Keratinocyte (primary cell): Measurements from ENCODE around the gene HS3ST3B1. TPM values are rescaled to one million over a fixed set of nuclear protein-coding genes. Genes with fewer than 3 reads are reported as not detected.

Experiments used
- DNase-seq: peaks from one replicate; pipeline ENCODE4 v3.0.0-alpha.2; 2011; ENCODE audit warnings: low read depth, missing footprints, low spot score
- FAIRE-seq: peaks from 2 replicates; lab custom pipeline; 2011; peaks lifted over from hg19 to GRCh38; lab: Jason Lieb, UNC
- H2AFZ ChIP-seq: 2 replicates; pipeline ENCODE4 v1.6.0; 2012; ENCODE audit warnings: low read length, control low read depth, inconsistent platforms; ENCODE audit not compliant: control insufficient read depth
- H3K27ac ChIP-seq: 2 replicates; pipeline ENCODE4 v1.5.1; 2011; ENCODE audit warnings: low read length; ENCODE audit not compliant: control insufficient read depth, insufficient read depth
- H3K27me3 ChIP-seq: 3 replicates; pipeline ENCODE4 v1.6.0; 2011; ENCODE audit warnings: low read length; ENCODE audit not compliant: control insufficient read depth, insufficient read depth; ENCODE audit errors: extremely low read depth
- H3K36me3 ChIP-seq, 2 experiments: 2 replicates in 1 of 2; 3 replicates in 1 of 2; pipeline ENCODE4 v1.5.1; 2011; ENCODE audit warnings: low read length in 2 of 2, mild to moderate bottlenecking in 1 of 2; ENCODE audit not compliant: control insufficient read depth in 2 of 2, insufficient read depth in 2 of 2; ENCODE audit errors: extremely low read depth in 1 of 2
- H3K4me1 ChIP-seq: 3 replicates; pipeline ENCODE4 v1.5.1; 2011; ENCODE audit warnings: low read length; ENCODE audit not compliant: control insufficient read depth, insufficient read depth; ENCODE audit errors: extremely low read depth
- H3K4me2 ChIP-seq: 3 replicates; pipeline ENCODE4 v1.6.0; 2011; ENCODE audit warnings: low read depth, low read length; ENCODE audit not compliant: control insufficient read depth, insufficient read depth; ENCODE audit errors: extremely low read depth
- H3K4me3 ChIP-seq, 3 experiments: fragments of 200-600 bp in 1 of 3; sonication (generic) in 1 of 3; 2 replicates in 2 of 3; 3 replicates in 1 of 3; pipeline ENCODE4 v1.5.1; 2011 to 2016; ENCODE audit warnings: low read length in 3 of 3, mild to moderate bottlenecking in 3 of 3, control low read depth in 2 of 3, inconsistent platforms in 1 of 3, low read depth in 1 of 3, mixed read lengths in 1 of 3, mixed run types in 1 of 3, moderate library complexity in 1 of 3; ENCODE audit not compliant: control insufficient read depth in 2 of 3, insufficient read depth in 2 of 3; ENCODE audit errors: extremely low read depth in 1 of 3
- H3K79me2 ChIP-seq: 2 replicates; pipeline ENCODE4 v1.6.0; 2012; ENCODE audit warnings: low read length; ENCODE audit not compliant: control insufficient read depth, insufficient read depth
- H3K9ac ChIP-seq: 3 replicates; pipeline ENCODE4 v1.6.0; 2011; ENCODE audit warnings: low read length; ENCODE audit not compliant: control insufficient read depth, insufficient read depth; ENCODE audit errors: extremely low read depth
- H3K9me1 ChIP-seq: 3 replicates; pipeline ENCODE4 v1.6.0; 2011; ENCODE audit warnings: low read length; ENCODE audit not compliant: control insufficient read depth, insufficient read depth; ENCODE audit errors: extremely low read depth
- H3K9me3 ChIP-seq: 2 replicates; pipeline ENCODE4 v1.5.1; 2012; ENCODE audit warnings: low read depth, low read length; ENCODE audit not compliant: control insufficient read depth
- H4K20me1 ChIP-seq: 3 replicates; pipeline ENCODE4 v1.6.0; 2011; ENCODE audit warnings: low read length; ENCODE audit not compliant: control insufficient read depth, insufficient read depth; ENCODE audit errors: extremely low read depth
- EZH2 ChIP-seq: IDR thresholded peaks from one replicate; pipeline ENCODE4 v1.6.1; 2012; ENCODE audit warnings: inconsistent platforms, mild to moderate bottlenecking, low read length, moderate library complexity
- dilution Hi-C: fragments of 300-500 bp; cut with MboI; formaldehyde crosslinking; loops from one replicate; pipeline ENCODE4 v1.7.0; 2020; ENCODE audit warnings: low sequenced_read_pairs; ENCODE audit not compliant: extremely low pct_ligation_motif_present
- polyA plus RNA-seq, 5 experiments: library from polyadenylated mRNA; depleted of rRNA in 3 of 5; stranded (reverse) in 3 of 5; stranded (forward) in 1 of 5; unstranded in 1 of 5; fragments of >200 nt; gene quantifications; 1 replicate in 1 of 5; 2 replicates in 3 of 5; 3 replicates in 1 of 5; pipeline versions ENCODE4 v1.2.1 to v1.2.3, GENCODE V29; 2011 to 2012; ENCODE audit warnings: missing spikeins in 2 of 5, low read depth in 1 of 5, low replicate concordance in 1 of 5
- TF ChIP-seq, protein P1 (sequence below), 3 experiments: IDR thresholded peaks in 1 of 3; conservative IDR thresholded peaks in 1 of 3; optimal IDR thresholded peaks in 1 of 3; 2 replicates in 2 of 3; 3 replicates in 1 of 3; pipeline versions ENCODE3 to v1.5.1; 2011; ENCODE audit warnings: low read length in 3 of 3, mild to moderate bottlenecking in 3 of 3, moderate library complexity in 2 of 3, control low read depth in 1 of 3, inconsistent platforms in 1 of 3; ENCODE audit not compliant: insufficient read depth in 2 of 3; ENCODE audit errors: extremely low read depth in 1 of 3

Gene HS3ST3B1
- polyA plus RNA-seq, 1 donor (not counting 4 experiments of a cell fraction or from before 2014, with no cell fraction given) = 3.9 TPM

DNA sequence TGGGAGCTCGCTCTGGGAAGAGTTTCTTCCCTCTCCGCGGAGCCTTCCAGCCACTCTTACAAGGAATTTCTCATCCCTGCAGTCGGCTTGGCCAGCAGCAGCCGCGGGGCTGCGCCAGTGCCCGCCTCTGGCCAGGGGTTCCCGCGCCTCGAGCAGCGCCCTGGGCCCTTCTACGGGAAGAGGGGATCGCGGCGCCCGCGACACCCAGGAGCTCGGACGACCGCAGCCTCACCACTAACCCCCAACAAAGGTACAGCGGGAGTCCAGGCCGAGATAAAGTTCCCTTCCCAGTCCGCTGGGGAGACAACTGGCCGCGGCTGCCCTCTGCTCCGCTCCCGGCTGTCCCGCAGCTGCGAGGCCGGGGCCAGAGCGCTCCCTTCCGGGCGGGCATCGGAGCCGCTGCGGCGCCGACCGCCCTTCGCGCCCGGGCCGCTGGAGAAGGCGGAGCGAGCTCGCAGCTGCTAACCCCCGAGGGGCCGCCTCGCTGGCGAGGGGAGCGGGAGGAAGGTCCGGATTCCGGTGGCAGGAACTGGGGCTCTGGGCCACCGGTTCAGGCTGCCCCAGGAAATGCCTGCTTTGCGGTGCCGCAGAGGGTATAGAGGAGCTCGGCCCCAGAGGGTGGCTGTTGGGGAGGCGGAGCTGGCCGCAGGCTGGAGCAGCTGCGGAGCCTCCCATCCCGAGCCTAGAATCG is 3.6 kb upstream of the HS3ST3B1 start:
- FAIRE-seq = no peak
- Histone ChIP-seq H3K4me1 (peaks cover 10% of the 10 kb centered on the region), H3K36me3 (no peaks in the 10 kb centered on the region), H3K79me2 (peaks cover 13% of the 10 kb centered on the region), H3K9me3 (no peaks in the 10 kb centered on the region), H3K4me3 (peak overlapping the region; percentile 36 to 69 (median 46)), H3K27ac (no peak overlapping the region), H3K9ac (peak overlapping the region; percentile 44), H4K20me1 (no peaks in the 10 kb centered on the region), H3K9me1 (no peaks in the 10 kb centered on the region), H3K4me2 (peak overlapping the region; percentile 79), H3K27me3 (peaks cover 57% of the 10 kb centered on the region), H2AFZ (peak overlapping the region; percentile 87)
- dilution Hi-C loops = no loop called here
- no peak for DNase-seq
- no peak for TF ChIP-seq EZH2
- TF ChIP-seq, protein P1, sequence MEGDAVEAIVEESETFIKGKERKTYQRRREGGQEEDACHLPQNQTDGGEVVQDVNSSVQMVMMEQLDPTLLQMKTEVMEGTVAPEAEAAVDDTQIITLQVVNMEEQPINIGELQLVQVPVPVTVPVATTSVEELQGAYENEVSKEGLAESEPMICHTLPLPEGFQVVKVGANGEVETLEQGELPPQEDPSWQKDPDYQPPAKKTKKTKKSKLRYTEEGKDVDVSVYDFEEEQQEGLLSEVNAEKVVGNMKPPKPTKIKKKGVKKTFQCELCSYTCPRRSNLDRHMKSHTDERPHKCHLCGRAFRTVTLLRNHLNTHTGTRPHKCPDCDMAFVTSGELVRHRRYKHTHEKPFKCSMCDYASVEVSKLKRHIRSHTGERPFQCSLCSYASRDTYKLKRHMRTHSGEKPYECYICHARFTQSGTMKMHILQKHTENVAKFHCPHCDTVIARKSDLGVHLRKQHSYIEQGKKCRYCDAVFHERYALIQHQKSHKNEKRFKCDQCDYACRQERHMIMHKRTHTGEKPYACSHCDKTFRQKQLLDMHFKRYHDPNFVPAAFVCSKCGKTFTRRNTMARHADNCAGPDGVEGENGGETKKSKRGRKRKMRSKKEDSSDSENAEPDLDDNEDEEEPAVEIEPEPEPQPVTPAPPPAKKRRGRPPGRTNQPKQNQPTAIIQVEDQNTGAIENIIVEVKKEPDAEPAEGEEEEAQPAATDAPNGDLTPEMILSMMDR (optimal IDR thresholded peaks at IDR 0.05 in 1 of 3, IDR thresholded peaks at IDR 0.05 in 1 of 3, conservative IDR thresholded peaks at IDR 0.05 in 1 of 3; ENCODE audit: extremely low read depth in 1 of 3, insufficient read depth in 2 of 3, low read length in 3 of 3) = peak in 2 of 3 experiments; percentile 43 to 56

DNA sequence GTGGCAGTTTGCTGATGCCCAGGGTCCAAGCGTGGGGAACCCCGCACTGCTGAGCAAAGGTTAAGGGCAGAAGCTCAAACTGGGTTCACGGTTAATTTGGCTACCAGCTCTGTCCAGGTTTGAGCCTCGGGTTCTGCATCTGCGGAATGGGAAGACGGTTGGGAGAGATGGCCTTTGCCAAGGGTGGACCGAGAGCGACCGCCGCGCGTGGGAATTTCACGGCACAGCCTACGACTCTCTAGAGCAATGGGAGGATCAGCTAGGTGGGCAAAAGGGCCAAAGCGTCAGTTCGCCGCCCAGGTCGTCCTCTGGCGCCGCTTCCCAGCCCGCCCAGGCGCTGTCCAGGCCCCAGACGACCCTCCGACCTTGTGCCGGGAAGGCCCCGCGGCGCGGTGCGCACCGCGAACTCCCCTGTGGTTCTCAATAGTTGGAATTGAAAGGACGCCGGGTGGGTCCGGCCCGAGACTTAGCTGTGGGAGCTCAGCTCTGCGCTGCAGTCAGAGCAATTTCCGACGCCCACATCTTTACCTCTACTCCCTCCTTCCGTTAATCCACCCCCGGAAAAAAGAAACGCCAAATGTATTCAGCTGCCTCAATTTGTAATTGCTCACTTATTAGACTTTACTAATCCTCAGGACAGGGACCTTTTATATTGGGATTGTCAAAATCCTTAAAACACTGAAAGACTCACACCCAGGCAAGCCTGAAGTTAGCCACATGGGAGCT is 2.5 kb upstream of the HS3ST3B1 start:
- Histone ChIP-seq H3K9me1 (no peaks in the 10 kb centered on the region), H3K27me3 (peaks cover 64% of the 10 kb centered on the region), H3K79me2 (peaks cover 23% of the 10 kb centered on the region), H3K27ac (no peak overlapping the region), H3K4me3 (no peak overlapping the region), H2AFZ (no peak overlapping the region), H3K4me1 (peaks cover 17% of the 10 kb centered on the region), H3K9me3 (no peaks in the 10 kb centered on the region), H4K20me1 (no peaks in the 10 kb centered on the region), H3K36me3 (no peaks in the 10 kb centered on the region), H3K4me2 (no peak overlapping the region), H3K9ac (no peak overlapping the region)
- dilution Hi-C loops = no loop called here
- FAIRE-seq (no peak), DNase-seq (no peak)
- no peak for TF ChIP-seq EZH2
- TF ChIP-seq, protein P1 (optimal IDR thresholded peaks at IDR 0.05 in 1 of 3, IDR thresholded peaks at IDR 0.05 in 1 of 3, conservative IDR thresholded peaks at IDR 0.05 in 1 of 3; ENCODE audit: extremely low read depth in 1 of 3, insufficient read depth in 2 of 3, low read length in 3 of 3) = no peak
